CD4-positive, alpha-beta T cell (primary cell): ENCODE results near the gene ABCB11. TPM values are rescaled to one million over a fixed set of nuclear protein-coding genes. Genes with fewer than 3 reads are reported as not detected.

Experiments used
- ATAC-seq: fragments of 200-7000 bp; cut with Tn5 transposase; one replicate; pipeline ENCODE4 v1.10.0; 2022; ENCODE audit warnings: mild to moderate bottlenecking; ENCODE audit not compliant: poor library complexity
- CTCF ChIA-PET: fragments of 350-600 bp; sonication (Branson Sonifier 250); formaldehyde crosslinking; loops from one replicate; lab custom pipeline; 2021; ENCODE audit warnings: antibody characterized with exemption, inconsistent platforms; lab: Charles Lee
- POLR2A ChIA-PET: fragments of 350-600 bp; sonication (Branson Sonifier 250); formaldehyde crosslinking; loops from one replicate; lab custom pipeline; 2021; ENCODE audit warnings: antibody characterized with exemption, inconsistent platforms; lab: Charles Lee
- DNase-seq, 14 experiments: peaks; one replicate each; pipeline ENCODE4 v3.0.0-alpha.2; 2013 to 2020; ENCODE audit warnings: mixed read lengths in 2 of 14
- H3K27ac ChIP-seq, 2 donors: one replicate each; pipeline versions ENCODE4 v1.5.1 to v1.7.0; 2013; ENCODE audit warnings: low read length in 2 of 2, low read depth in 1 of 2, mild to moderate bottlenecking in 1 of 2
- H3K27me3 ChIP-seq, 2 experiments: 1 replicate in 1 of 2; 2 replicates in 1 of 2; pipeline versions ENCODE4 v1.6.1 to v1.7.0; 2013; ENCODE audit warnings: low read length in 2 of 2, control low read depth in 1 of 2, mild to moderate bottlenecking in 1 of 2, moderate library complexity in 1 of 2; ENCODE audit not compliant: insufficient read depth in 2 of 2, control insufficient read depth in 1 of 2
- H3K36me3 ChIP-seq: one replicate; pipeline ENCODE4 v1.6.1; 2013; ENCODE audit warnings: low read length, control low read depth; ENCODE audit not compliant: insufficient read depth
- H3K4me1 ChIP-seq: one replicate; pipeline ENCODE4 v1.6.1; 2013; ENCODE audit warnings: low read length, control low read depth; ENCODE audit not compliant: insufficient read depth
- H3K4me3 ChIP-seq: one replicate; pipeline ENCODE4 v1.5.1; 2013; ENCODE audit warnings: mild to moderate bottlenecking, low read length, moderate library complexity
- H3K9me3 ChIP-seq, 2 experiments: 1 replicate in 1 of 2; 2 replicates in 1 of 2; pipeline versions ENCODE4 v1.6.1 to v1.7.0; 2013; ENCODE audit warnings: low read length in 2 of 2, mild to moderate bottlenecking in 2 of 2, control low read depth in 1 of 2, moderate library complexity in 1 of 2; ENCODE audit not compliant: control insufficient read depth in 1 of 2, insufficient read depth in 1 of 2
- H3K27ac Mint-ChIP-seq: one replicate; pipeline ENCODE4 v1.8.0; 2020; ENCODE audit warnings: mixed read lengths
- H3K27me3 Mint-ChIP-seq: one replicate; pipeline ENCODE4 v1.8.0; 2021; ENCODE audit warnings: mixed read lengths
- H3K36me3 Mint-ChIP-seq: one replicate; pipeline ENCODE4 v1.8.0; 2021; ENCODE audit warnings: low read depth, mixed read lengths
- H3K4me1 Mint-ChIP-seq: one replicate; pipeline ENCODE4 v1.8.0; 2021; ENCODE audit warnings: low read depth, mixed read lengths
- H3K4me3 Mint-ChIP-seq: one replicate; pipeline ENCODE4 v1.8.0; 2020; ENCODE audit warnings: mild to moderate bottlenecking, mixed read lengths
- H3K9me3 Mint-ChIP-seq: one replicate; pipeline ENCODE4 v1.8.0; 2020; ENCODE audit warnings: mixed read lengths
- intact Hi-C, 2 experiments: fragments of 100-400 bp; cut with DNase I in 1 of 2; cut with micrococcal nuclease in 1 of 2; formaldehyde crosslinking; loops; one replicate each; pipeline versions ENCODE4 v1.15.1 to v1.9.0; 2023 to 2025; cut with DNase I, micrococcal nuclease
- total RNA-seq, 174 experiments: library from RNA in 2 of 174; stranded (reverse) in 2 of 174; gene quantifications; one replicate each; pipeline ENCODE4 v1.2.3 and lab custom pipeline; 2021 to 2026
- TF ChIP-seq, protein P1 (sequence below): fragments of 200-600 bp; IDR thresholded peaks from one replicate; pipeline ENCODE4 v1.8.0; 2022; ENCODE audit warnings: antibody characterized with exemption, mild to moderate bottlenecking

ABCB11 gene
- total RNA-seq, 2 experiments from 2014 or later: not detected

- no peak for DNase-seq
- H3K9me3 Mint-ChIP-seq: no peaks in the 10 kb centered on the region
- H3K27ac ChIP-seq: no peak overlapping the region
- no peak overlapping the region for H3K4me3 Mint-ChIP-seq
- intact Hi-C loops: no loop called here
- H3K9me3 ChIP-seq: peaks cover 0 to 5% of the 10 kb centered on the region in 2 experiments
- no peak overlapping the region for H3K27ac Mint-ChIP-seq
- TF ChIP-seq, protein P1, sequence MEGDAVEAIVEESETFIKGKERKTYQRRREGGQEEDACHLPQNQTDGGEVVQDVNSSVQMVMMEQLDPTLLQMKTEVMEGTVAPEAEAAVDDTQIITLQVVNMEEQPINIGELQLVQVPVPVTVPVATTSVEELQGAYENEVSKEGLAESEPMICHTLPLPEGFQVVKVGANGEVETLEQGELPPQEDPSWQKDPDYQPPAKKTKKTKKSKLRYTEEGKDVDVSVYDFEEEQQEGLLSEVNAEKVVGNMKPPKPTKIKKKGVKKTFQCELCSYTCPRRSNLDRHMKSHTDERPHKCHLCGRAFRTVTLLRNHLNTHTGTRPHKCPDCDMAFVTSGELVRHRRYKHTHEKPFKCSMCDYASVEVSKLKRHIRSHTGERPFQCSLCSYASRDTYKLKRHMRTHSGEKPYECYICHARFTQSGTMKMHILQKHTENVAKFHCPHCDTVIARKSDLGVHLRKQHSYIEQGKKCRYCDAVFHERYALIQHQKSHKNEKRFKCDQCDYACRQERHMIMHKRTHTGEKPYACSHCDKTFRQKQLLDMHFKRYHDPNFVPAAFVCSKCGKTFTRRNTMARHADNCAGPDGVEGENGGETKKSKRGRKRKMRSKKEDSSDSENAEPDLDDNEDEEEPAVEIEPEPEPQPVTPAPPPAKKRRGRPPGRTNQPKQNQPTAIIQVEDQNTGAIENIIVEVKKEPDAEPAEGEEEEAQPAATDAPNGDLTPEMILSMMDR: no peak
- ChIA-PET CTCF (interaction anchor here (0.5 kb wide), 1 partner anchor 1900 kb away, joined by 4 read pairs; no protein-coding TSS in a partner anchor), POLR2A (no interaction called here)
- no peaks in the 10 kb centered on the region for H3K4me1 Mint-ChIP-seq
- H3K36me3 Mint-ChIP-seq: no peaks in the 10 kb centered on the region
- H3K27me3 Mint-ChIP-seq: peaks cover 16% of the 10 kb centered on the region
- H3K4me3 ChIP-seq: no peak overlapping the region
- no peaks in the 10 kb centered on the region for H3K27me3 ChIP-seq
- no peaks in the 10 kb centered on the region for H3K4me1 ChIP-seq
- no peak for ATAC-seq
- H3K36me3 ChIP-seq: no peaks in the 10 kb centered on the region
Observed at GRCh38 chr2:168955321-168955720, 75.8 kb downstream of the ABCB11 start.

DNA sequence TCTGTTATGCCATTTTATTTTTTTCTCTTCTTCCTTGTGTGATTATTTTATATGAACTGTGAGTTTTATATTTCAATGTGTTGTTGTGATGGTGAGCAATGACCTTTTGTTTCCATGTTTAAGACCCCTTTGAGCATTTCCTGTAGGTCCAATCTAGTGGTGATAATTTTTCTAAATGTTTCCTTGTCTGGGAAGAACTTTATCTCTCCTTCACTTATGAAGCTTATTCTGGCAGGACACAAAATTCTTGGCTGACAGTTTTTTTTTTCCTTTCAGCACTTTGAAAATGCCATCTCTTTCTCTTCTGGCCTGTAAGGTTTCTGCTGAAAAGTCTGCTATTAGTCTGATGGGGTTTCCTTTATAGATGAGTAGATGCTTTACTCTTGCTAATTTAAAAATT, 76.9 kb downstream of the ABCB11 start:
- peaks cover 0 to 5% of the 10 kb centered on the region in 2 experiments for H3K9me3 ChIP-seq
- POLR2A ChIA-PET: no interaction called here
- no peak for ATAC-seq

DNA sequence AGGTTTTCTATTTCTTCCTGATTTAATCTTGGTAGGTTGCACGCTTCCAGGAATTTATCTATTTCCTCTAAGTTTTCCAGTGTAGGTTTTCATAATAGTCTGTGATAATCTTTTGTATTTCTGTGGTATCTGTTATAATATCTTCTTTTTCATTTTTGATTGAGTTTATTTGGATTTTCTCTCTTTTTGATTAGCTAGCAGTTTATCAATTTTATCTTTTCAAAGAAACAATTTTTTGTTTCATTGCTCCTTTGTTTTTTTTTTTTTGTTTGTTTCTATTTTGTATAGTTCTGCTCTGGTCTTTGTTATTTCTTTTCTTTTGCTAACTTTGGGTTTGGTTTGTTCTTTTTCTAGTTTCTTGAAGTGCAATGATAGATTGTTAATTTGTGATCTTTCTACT, 78.7 kb downstream of the ABCB11 start:
- Histone ChIP-seq H3K36me3 (no peaks in the 10 kb centered on the region), H3K4me3 (no peak overlapping the region), H3K4me1 (no peaks in the 10 kb centered on the region), H3K27ac (no peak overlapping the region), H3K9me3 (peaks cover 0 to 5% of the 10 kb centered on the region in 2 experiments), H3K27me3 (no peaks in the 10 kb centered on the region)
- Mint-ChIP-seq H3K27me3 (peaks cover 14% of the 10 kb centered on the region), H3K4me1 (no peaks in the 10 kb centered on the region), H3K9me3 (no peaks in the 10 kb centered on the region), H3K36me3 (no peaks in the 10 kb centered on the region), H3K4me3 (no peak overlapping the region), H3K27ac (no peak overlapping the region)
- DNase-seq: no peak
- intact Hi-C loops: no loop called here
- TF ChIP-seq, protein P1: no peak
- ATAC-seq: no peak
- ChIA-PET CTCF (no interaction called here), POLR2A (no interaction called here)

More for the DNA sequence above, 76.9 kb downstream of the ABCB11 start:
- H3K27ac ChIP-seq: no peak overlapping the region
- H3K36me3 ChIP-seq: no peaks in the 10 kb centered on the region
- no peak for DNase-seq
- H3K4me3 Mint-ChIP-seq: no peak overlapping the region
- H3K27ac Mint-ChIP-seq: no peak overlapping the region
- H3K9me3 Mint-ChIP-seq: no peaks in the 10 kb centered on the region
- H3K4me1 ChIP-seq: no peaks in the 10 kb centered on the region
- TF ChIP-seq, protein P1: no peak
- no peak overlapping the region for H3K4me3 ChIP-seq
- no peaks in the 10 kb centered on the region for H3K36me3 Mint-ChIP-seq
- no peaks in the 10 kb centered on the region for H3K4me1 Mint-ChIP-seq
- intact Hi-C loops: no loop called here
- CTCF ChIA-PET: no interaction called here
- H3K27me3 Mint-ChIP-seq: peaks cover 16% of the 10 kb centered on the region
- H3K27me3 ChIP-seq: no peaks in the 10 kb centered on the region
